Measurements from ENCODE around the gene ERVW-1.
"Not testable (repeated sequence)": the region's sequence is repeated elsewhere in the genome, so short reads cannot be mapped to it uniquely, and the experiment has no call there.

ERVW-1 gene

GRCh38 chr7:92475261-92475770 is 2.4 kb downstream of the ERVW-1 start:
- in situ Hi-C loops (cut with MboI; ENCODE audit: low sequenced_read_pairs): not testable (repeated sequence)

DNA sequence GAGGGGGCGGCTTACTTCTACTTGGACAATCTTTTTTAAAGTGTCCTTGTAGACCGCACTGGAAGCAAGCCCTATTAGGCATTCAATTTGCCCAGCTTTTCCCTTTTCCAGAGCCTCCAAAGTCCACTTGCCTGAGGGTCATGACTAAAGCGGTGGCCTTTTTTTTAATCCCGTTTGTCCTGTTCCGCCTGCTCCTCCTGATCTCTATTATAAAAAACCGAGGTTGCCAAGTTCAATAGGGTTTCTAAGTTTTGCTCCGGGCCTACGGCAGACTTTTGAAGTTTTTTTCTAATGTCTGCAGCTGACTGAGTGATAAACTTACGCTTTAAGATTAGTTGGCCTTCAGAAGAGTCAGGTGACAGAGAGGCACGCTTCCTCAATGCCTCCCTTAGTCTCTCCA is 3.8 kb downstream of the ERVW-1 start:
- in situ Hi-C loops (cut with MboI; ENCODE audit: low sequenced_read_pairs): not testable (repeated sequence)

- in situ Hi-C loops (cut with MboI; ENCODE audit: low sequenced_read_pairs): not testable (repeated sequence)
These were observed 9.2 kb downstream of the ERVW-1 start for GRCh38 chr7:92468589-92468988.

DNA sequence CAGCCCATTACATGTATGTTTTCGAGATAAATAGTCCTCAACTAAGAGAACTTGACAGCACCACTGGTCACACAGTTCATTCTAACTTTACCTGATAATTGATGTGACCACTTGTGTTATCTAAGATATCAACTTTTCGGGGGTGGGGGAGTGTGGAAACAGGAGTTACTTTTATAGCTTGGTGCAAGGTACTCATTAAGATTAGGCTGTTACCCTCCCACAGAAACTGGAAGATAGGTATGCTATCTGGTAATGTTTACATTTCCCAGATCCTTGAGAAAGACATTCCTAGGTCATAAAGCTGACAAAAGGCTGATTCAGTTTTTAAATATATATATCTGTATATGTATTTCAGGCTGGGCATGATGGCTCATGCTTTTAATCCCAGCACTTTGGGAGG is 11.1 kb downstream of the ERVW-1 start:
- in situ Hi-C loops (cut with MboI; ENCODE audit: low sequenced_read_pairs): no loop called here

DNA sequence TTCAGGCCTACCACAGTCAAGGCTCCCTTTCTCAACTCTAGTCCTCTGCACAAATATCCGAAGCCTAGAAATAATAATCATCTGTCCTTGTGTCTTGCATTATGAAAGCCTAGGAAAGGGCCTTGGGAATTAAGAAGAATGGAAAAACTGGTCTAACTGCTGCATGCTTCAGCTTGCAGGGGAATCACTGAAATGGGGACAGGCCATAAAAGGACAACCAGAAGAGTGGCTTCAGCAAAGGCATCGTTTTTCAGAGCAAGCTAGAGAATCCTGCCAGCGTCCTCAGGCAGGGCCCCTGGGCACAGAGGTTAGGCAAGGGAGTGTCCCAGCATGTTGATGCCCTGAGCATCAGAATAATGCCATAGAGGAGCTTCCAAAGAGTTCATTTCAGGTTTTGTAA is 13.2 kb downstream of the ERVW-1 start:
- in situ Hi-C loops (cut with MboI; ENCODE audit: low sequenced_read_pairs): no loop called here

DNA sequence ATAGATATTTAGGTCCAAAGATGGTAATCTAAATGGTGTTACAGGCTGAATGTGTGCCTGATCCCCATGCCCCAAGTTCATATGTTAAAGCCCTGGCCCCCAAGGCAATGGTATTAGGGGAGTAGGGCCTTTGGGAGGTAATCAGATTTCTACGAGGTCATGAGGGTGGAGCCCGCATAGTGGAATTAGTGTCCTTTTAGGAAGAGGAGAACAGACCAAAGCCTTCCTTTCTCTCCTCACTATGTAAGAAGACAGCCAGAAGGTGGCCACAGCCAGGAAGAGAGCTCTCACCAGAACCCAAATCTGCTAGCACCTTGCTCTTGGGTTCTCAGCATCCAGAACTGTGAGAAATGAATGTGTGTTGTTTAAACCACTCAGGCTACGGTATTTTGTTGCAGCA is 15.2 kb downstream of the ERVW-1 start:
- in situ Hi-C loops (cut with MboI; ENCODE audit: low sequenced_read_pairs): no loop called here

DNA sequence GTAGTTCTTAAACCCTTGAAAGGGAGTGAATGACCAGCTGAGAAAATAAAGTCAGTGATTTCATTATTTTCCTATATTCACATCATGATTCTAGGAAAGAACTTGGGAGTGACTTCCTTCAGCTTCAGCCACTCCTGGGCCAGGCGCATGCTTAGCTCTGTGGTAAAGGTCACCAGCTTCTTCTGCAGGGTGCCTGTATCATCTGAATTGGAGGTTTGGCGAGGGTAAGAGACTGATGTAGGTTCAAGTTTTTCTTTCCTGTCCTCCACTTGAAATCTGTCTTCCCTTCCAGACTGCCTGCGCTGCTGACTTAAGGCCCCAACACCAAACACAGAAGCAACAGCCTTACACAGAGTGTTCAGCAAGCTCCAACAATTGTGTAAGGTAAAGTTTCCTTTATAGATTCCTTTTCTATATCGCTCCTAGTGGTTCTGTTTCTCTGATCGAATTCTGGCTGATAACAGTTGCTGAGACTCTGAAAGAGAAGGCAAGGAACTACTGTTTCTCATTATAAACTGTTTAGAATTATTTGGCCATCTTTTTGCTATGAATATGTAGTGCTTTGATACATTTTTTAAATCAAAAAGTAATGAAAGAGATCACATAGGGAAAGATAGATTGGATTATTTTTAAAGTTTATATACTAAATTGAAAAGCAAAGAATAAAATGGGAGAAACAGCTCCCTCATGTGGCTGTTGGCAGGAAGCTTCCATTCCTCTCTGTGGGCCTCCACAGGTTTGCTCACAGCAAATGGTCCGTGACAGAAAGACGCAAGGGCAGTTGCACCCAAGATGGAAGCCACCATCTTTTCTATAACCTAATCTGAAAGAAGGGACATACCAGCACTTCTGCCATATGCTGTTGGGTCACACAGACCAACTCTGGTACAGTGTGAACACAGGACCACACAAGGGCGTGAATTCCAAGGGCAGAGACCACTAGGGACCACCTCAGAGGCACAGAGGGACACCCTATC is 16.4 kb downstream of the ERVW-1 start:
- in situ Hi-C loops (cut with MboI; ENCODE audit: low sequenced_read_pairs): no loop called here

- in situ Hi-C loops (cut with MboI; ENCODE audit: low sequenced_read_pairs): no loop called here
These were observed 17.2 kb downstream of the ERVW-1 start for GRCh38 chr7:92460510-92460909.

DNA sequence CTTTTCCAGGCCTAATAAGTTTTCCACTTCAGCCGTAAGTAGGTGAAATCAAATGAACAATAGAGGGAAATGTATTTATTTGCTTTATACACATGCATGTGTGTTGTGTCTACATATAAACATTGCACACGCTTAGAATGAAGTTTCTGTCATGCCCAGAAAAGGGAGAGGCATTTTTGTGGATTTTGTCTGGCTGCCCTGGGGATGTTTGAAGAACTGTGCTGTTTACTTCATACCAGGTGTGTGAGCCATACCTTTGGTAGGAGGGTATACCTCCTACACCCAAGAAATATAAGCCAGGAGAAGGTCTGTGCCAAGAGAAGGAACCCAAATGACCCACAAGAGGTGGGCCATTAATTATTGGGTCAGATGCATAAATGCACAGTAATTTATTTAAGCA is 17.6 kb downstream of the ERVW-1 start:
- in situ Hi-C loops (cut with MboI; ENCODE audit: low sequenced_read_pairs): no loop called here

GRCh38 chr7:92456236-92456635 is 21.5 kb downstream of the ERVW-1 start:
- in situ Hi-C loops (cut with MboI; ENCODE audit: low sequenced_read_pairs): no loop called here

GRCh38 chr7:92451645-92452044 is 26.1 kb downstream of the ERVW-1 start:
- in situ Hi-C loops (cut with MboI; ENCODE audit: low sequenced_read_pairs): no loop called here

- in situ Hi-C loops (cut with MboI; ENCODE audit: low sequenced_read_pairs): loop anchor here (25.0 kb wide), 1 partner anchor 611 kb away; no protein-coding TSS in a partner anchor
These were observed 29.5 kb downstream of the ERVW-1 start for GRCh38 chr7:92448205-92448747.

- in situ Hi-C loops (cut with MboI; ENCODE audit: low sequenced_read_pairs): loop anchor here (25.0 kb wide), 1 partner anchor 610 kb away; no protein-coding TSS in a partner anchor
These were observed 30.2 kb downstream of the ERVW-1 start, which contains the start of gene GATAD1 for GRCh38 chr7:92447345-92448204. Gene GATAD1 (plus strand): TSS chr7:92447482. CDS start chr7:92447730, 248 bp downstream.

DNA sequence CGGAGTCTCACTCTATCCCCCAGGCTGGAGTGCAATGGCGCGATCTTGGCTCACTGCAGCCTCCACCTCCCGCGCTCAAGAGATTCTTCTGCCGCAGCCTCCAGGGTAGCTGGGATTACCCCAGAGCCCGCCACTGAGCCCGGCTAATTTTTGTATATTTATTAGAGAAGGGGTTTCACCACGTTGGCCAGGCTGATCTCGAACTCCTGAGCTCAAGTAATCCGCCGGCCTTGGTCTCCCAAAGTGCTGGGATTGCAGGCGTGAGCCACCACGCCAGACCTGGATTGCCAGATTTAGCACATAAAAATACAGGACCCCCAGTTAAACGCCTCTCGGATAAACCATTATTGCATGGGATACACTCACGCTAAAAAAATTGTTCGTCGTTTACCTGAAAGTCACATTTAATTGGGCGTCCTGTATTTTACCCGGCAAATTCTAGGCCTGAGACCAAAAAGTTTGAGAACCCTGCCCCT is 30.8 kb downstream of the ERVW-1 start:
- in situ Hi-C loops (cut with MboI; ENCODE audit: low sequenced_read_pairs): loop anchor here (25.0 kb wide), 1 partner anchor 610 kb away; no protein-coding TSS in a partner anchor

- in situ Hi-C loops (cut with MboI; ENCODE audit: low sequenced_read_pairs): loop anchor here (25.0 kb wide), 1 partner anchor 605 kb away; no protein-coding TSS in a partner anchor
These were observed 35.0 kb downstream of the ERVW-1 start for GRCh38 chr7:92442720-92443119.

DNA sequence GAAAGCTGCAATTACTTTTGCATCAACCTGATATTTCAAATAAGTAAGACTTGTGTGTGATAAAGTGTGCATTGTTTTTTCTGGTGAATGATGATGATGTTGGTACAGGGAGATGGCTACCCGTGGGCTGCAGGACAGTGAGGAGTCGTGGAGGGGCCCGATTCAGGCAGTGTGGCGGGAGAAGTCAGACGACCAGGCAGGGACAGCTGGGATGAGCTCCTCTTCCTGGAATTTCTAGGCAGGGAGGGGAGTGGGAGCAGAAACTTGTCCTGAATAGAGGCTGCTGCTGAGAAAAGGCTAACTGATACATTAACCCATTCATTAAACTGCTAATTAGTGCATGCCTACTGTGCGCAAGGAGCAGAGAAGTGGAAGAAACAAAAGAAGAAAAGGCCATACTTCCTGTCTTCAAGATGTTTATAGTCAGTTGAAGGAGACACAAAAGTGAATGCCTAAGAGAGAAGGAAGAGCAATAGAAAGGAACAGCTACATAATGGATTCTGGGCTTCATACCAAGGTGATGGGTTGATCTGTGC is 39.7 kb downstream of the ERVW-1 start:
- in situ Hi-C loops (cut with MboI; ENCODE audit: low sequenced_read_pairs): loop anchor here (25.0 kb wide), 1 partner anchor 601 kb away; no protein-coding TSS in a partner anchor

GRCh38 chr7:92436612-92437445 is 40.9 kb downstream of the ERVW-1 start:
- in situ Hi-C loops (cut with MboI; ENCODE audit: low sequenced_read_pairs): loop anchor here (25.0 kb wide), 1 partner anchor 600 kb away; no protein-coding TSS in a partner anchor

DNA sequence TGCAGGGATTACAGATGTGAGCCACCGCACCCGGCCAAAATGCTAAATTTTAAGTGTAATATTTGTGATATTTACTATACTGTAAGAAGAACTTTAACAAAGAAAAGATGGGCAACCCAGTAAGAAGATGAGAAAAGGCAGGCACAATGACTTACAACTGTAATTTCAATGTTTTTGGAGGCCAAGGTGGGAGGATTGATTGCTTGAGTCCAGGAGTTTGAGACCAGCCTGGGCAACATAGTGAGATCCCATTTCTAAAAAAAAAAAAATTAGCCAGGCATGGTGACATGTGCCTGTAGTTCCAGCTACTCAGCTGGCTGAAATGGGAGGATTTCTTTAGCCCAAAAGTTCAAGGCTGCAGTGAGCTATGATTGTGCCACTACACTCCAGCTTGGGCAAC is 42.2 kb downstream of the ERVW-1 start:
- in situ Hi-C loops (cut with MboI; ENCODE audit: low sequenced_read_pairs): loop anchor here (25.0 kb wide), 1 partner anchor 598 kb away; no protein-coding TSS in a partner anchor

DNA sequence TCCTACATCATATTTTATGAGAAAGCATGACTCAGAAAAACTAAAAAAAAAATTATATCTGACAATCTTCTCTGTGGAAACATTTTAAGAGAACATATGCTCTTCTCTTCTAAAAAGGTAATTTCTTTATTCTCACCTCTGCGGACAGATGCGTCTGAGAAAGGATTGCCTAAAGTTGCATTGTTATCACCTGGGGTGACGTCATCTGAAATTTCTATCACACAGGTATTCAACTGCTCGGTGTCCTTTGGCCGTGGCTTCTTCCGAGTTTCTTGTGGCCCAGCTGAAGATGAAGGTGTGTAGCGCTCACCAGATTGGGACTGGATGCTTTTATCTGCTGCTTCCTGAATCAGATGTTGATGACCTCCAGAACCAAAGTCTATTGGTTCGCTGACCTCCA is 44.7 kb downstream of the ERVW-1 start:
- in situ Hi-C loops (cut with MboI; ENCODE audit: low sequenced_read_pairs): loop anchor here (25.0 kb wide), 1 partner anchor 596 kb away; no protein-coding TSS in a partner anchor

All from HL-60/S4 (cell line).